Osteocyte (in vitro differentiated cells): ENCODE measurements around the gene LYPD8. TPM values are rescaled to one million over a fixed set of nuclear protein-coding genes. Genes with fewer than 3 reads are reported as not detected.
"Not testable (repeated sequence)": the region's sequence is repeated elsewhere in the genome, so short reads cannot be mapped to it uniquely, and the experiment has no call there.

Experiments
- DNase-seq: peaks from one replicate; pipeline ENCODE4 v3.0.0; 2021; ENCODE audit warnings: mixed read lengths; ENCODE audit not compliant: unreplicated experiment; ENCODE audit errors: extremely low spot score
- H3K27ac Mint-ChIP-seq: one replicate; pipeline ENCODE4 v1.8.0; 2021; ENCODE audit warnings: mild to moderate bottlenecking, mixed read lengths; ENCODE audit not compliant: unreplicated experiment
- H3K27me3 Mint-ChIP-seq: one replicate; pipeline ENCODE4 v1.8.0; 2021; ENCODE audit warnings: mixed read lengths; ENCODE audit not compliant: unreplicated experiment
- H3K36me3 Mint-ChIP-seq: one replicate; pipeline ENCODE4 v1.8.0; 2021; ENCODE audit warnings: mixed read lengths; ENCODE audit not compliant: unreplicated experiment
- H3K4me1 Mint-ChIP-seq: one replicate; pipeline ENCODE4 v1.8.0; 2021; ENCODE audit warnings: mixed read lengths; ENCODE audit not compliant: unreplicated experiment
- H3K4me3 Mint-ChIP-seq: one replicate; pipeline ENCODE4 v1.8.0; 2021; ENCODE audit warnings: mild to moderate bottlenecking, moderate library complexity, mixed read lengths; ENCODE audit not compliant: unreplicated experiment
- H3K9me3 Mint-ChIP-seq: one replicate; pipeline ENCODE4 v1.8.0; 2021; ENCODE audit warnings: mixed read lengths; ENCODE audit not compliant: unreplicated experiment
- total RNA-seq: library from RNA; stranded (reverse); gene quantifications from 2 replicates; pipeline ENCODE4 v1.2.1, GENCODE V29; 2021
- TF ChIP-seq, protein P1 (sequence below): fragments of 200-600 bp; sonication (generic); IDR thresholded peaks from 2 replicates; pipeline ENCODE4 v1.5.0; 2021; ENCODE audit warnings: antibody characterized with exemption, mild to moderate bottlenecking, moderate library complexity

The LYPD8 gene
- total RNA-seq, 1 donor from 2014 or later: not detected

DNA sequence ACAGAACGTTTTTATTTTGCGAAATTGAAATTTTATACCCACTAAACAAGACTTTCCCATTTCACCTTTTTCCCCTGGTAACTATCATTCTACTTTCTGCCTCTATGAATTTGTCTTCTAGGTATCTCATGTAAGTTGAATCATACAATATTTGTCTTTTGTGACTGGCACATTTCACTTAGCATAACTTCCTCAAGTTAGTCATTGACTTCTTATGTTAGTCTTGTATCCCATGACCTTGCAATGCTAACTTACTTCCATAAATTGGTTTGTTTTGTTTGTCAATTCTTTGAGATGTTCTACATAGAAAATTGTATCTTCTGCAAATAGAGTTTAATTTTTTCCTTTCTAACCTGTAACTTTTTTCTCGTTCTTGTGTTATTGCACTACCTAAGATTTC, 43.2 kb upstream of the LYPD8 start:
- H3K27ac Mint-ChIP-seq: no peak overlapping the region
- peaks cover 6% of the 10 kb centered on the region for H3K9me3 Mint-ChIP-seq
- peaks cover 28% of the 10 kb centered on the region for H3K27me3 Mint-ChIP-seq
- TF ChIP-seq, protein P1, sequence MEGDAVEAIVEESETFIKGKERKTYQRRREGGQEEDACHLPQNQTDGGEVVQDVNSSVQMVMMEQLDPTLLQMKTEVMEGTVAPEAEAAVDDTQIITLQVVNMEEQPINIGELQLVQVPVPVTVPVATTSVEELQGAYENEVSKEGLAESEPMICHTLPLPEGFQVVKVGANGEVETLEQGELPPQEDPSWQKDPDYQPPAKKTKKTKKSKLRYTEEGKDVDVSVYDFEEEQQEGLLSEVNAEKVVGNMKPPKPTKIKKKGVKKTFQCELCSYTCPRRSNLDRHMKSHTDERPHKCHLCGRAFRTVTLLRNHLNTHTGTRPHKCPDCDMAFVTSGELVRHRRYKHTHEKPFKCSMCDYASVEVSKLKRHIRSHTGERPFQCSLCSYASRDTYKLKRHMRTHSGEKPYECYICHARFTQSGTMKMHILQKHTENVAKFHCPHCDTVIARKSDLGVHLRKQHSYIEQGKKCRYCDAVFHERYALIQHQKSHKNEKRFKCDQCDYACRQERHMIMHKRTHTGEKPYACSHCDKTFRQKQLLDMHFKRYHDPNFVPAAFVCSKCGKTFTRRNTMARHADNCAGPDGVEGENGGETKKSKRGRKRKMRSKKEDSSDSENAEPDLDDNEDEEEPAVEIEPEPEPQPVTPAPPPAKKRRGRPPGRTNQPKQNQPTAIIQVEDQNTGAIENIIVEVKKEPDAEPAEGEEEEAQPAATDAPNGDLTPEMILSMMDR: no peak
- H3K4me1 Mint-ChIP-seq: no peaks in the 10 kb centered on the region
- no peaks in the 10 kb centered on the region for H3K36me3 Mint-ChIP-seq
- no peak for DNase-seq
- no peak overlapping the region for H3K4me3 Mint-ChIP-seq

DNA sequence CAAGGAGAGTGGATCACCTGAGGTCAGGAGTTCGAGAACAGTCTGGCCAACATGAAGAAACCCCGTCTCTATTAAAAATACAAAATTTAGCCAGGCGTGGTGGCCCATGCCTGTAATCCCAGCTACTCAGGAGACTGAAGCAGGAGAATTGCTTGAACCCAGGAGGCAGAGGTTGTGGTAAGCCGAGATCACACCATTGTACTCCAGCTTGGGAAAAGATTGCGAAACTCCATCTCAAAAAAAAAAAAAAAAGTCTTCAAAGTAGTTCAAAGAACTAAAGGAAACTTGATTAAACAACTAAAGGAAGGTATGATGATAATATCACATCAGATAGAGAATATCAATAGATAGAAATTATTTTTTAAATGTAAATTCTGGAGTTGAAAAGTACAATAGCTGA, 39.1 kb upstream of the LYPD8 start:
- not testable (repeated sequence) for H3K9me3 Mint-ChIP-seq, H3K27ac Mint-ChIP-seq, H3K36me3 Mint-ChIP-seq, H3K4me1 Mint-ChIP-seq, H3K4me3 Mint-ChIP-seq
- DNase-seq: peak; percentile 34
- H3K27me3 Mint-ChIP-seq: peaks cover 16% of the 10 kb centered on the region

DNA sequence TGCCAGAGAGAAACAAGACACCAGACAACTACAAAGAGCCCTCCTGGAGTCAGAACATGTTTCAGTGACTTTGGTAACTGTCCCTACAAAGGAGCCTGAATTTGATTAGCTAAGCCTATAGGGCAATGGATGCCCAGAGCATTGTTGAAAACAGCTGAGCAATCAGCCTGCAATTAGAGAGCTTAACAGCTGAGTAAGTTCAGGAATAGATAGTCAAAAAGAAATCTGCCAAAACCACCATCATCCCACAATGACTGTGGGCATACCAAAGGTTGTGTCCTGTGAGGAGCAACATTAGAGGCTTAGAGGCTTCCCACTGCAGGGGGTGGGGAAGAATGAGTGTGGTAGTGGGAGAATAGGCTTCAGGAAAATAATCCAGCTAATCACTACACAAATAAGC, 38.0 kb upstream of the LYPD8 start:
- peak; percentile 40 for DNase-seq
- no peak overlapping the region for H3K27ac Mint-ChIP-seq
- H3K4me1 Mint-ChIP-seq: no peaks in the 10 kb centered on the region
- no peak overlapping the region for H3K4me3 Mint-ChIP-seq
- H3K9me3 Mint-ChIP-seq: peaks cover 6% of the 10 kb centered on the region
- TF ChIP-seq, protein P1: no peak
- H3K27me3 Mint-ChIP-seq: peaks cover 14% of the 10 kb centered on the region
- H3K36me3 Mint-ChIP-seq: no peaks in the 10 kb centered on the region

DNA sequence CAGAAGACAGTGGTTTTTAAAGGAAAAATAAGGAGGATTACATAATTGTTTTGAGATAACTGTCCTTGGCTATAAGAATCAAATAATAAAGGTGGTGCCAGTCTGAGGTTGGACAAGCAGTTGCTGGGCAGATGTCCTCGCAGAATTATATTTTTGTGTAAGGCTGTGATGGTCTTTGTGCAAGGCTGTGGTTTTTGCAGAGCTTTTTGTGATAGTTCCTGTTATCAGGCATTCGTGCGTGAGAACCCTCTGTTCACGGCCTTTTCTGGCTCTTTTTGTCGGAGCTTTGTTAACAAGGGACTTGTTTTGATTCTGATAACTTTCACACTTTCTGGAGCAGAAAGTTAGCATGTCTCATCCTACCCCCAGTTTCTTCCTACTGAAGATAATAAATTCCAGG, 36.8 kb upstream of the LYPD8 start:
- DNase-seq: no peak
- Mint-ChIP-seq H3K27me3 (peaks cover 5% of the 10 kb centered on the region), H3K9me3 (peaks cover 6% of the 10 kb centered on the region), H3K27ac (no peak overlapping the region), H3K4me1 (no peaks in the 10 kb centered on the region), H3K4me3 (no peak overlapping the region), H3K36me3 (no peaks in the 10 kb centered on the region)
- TF ChIP-seq, protein P1: no peak

DNA sequence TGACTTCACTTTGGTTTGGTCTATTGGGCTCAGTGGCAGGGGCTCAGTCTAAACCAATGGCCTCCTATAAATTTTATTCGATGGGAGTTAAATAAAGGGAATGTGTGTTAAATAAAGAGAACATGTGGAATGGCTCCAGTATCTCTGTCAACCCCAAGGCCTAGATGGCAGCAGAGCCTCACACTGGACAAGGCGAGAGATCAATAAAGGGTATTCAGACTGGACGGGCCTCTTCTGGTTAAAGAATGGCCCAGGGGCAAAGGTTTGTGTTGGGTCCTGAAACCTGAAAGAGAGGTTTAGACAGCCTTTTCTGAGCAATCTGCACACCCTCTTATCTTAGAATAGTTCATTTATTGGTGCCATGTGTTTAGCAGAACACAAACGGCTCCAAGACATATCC, 35.5 kb upstream of the LYPD8 start:
- peaks cover 6% of the 10 kb centered on the region for H3K9me3 Mint-ChIP-seq
- H3K27me3 Mint-ChIP-seq: no peaks in the 10 kb centered on the region
- TF ChIP-seq, protein P1: no peak
- H3K4me1 Mint-ChIP-seq: no peaks in the 10 kb centered on the region
- DNase-seq: peak; percentile 53
- H3K36me3 Mint-ChIP-seq: no peaks in the 10 kb centered on the region
- no peak overlapping the region for H3K27ac Mint-ChIP-seq
- no peak overlapping the region for H3K4me3 Mint-ChIP-seq

DNA sequence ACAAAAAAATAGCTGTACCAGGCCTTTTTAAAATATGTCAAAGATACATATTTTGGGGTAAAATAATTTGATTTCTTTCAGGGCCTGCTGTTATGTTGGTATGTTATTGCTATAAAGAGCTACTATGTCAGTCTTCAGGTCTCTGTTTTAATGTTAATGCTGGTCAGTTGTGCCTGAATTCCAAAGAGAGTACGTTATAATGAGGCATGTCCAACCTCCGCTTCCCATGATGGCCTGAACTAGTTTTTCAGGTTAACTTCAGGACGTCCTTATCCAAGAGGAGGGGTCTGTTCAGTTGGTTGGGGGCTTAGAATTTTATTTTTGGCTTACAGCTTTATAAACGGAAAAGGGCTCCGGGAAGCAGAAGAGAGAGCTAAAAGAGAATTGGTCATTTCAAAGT, 34.9 kb upstream of the LYPD8 start:
- no peaks in the 10 kb centered on the region for H3K4me1 Mint-ChIP-seq
- TF ChIP-seq, protein P1: no peak
- peaks cover 6% of the 10 kb centered on the region for H3K9me3 Mint-ChIP-seq
- H3K4me3 Mint-ChIP-seq: no peak overlapping the region
- H3K36me3 Mint-ChIP-seq: no peaks in the 10 kb centered on the region
- no peak for DNase-seq
- H3K27ac Mint-ChIP-seq: no peak overlapping the region
- H3K27me3 Mint-ChIP-seq: no peaks in the 10 kb centered on the region

DNA sequence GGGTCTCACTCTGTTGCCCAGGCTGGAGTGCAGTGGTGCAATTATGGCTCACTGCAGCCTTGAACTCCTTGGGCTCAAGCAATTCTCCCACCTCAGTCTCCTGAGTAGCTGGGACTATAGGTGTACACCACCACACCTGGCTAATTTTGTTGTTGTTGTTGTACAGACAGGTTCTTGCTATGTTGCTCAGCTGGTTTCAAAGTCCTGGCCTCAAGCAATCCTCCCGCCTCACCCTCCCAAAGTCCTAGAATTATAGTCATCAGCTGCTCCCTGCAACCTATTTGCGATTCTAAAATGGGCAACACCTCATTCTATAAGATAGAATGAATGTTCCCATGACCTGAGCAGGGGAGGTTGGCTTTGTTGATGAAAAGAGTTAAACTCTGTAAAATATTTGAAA, 33.8 kb upstream of the LYPD8 start:
- not testable (repeated sequence) for H3K36me3 Mint-ChIP-seq, H3K27ac Mint-ChIP-seq, H3K4me1 Mint-ChIP-seq, H3K4me3 Mint-ChIP-seq, H3K9me3 Mint-ChIP-seq, H3K27me3 Mint-ChIP-seq
- DNase-seq: peak; percentile 40
